ENCODE measurements around the gene EFNA2.

The EFNA2 gene

GRCh38 chr19:1284293-1284978, 1.2 kb upstream of the EFNA2 start:
- no peak for DNase-seq (ENCODE audit: low read depth, low spot score)

- DNase-seq (ENCODE audit: low read depth, low spot score) = no peak
Measured at GRCh38 chr19:1284979-1285736, 515 bp upstream of the EFNA2 start.

- DNase-seq (ENCODE audit: low read depth, low spot score) = no peak
Measured at GRCh38 chr19:1286487-1287353, 1.0 kb downstream of the EFNA2 start.

- DNase-seq (ENCODE audit: low read depth, low spot score) = no peak
Measured at GRCh38 chr19:1287354-1288225, 1.9 kb downstream of the EFNA2 start.

- no peak for DNase-seq (ENCODE audit: low read depth, low spot score)
Measured at GRCh38 chr19:1288226-1288612, 2.5 kb downstream of the EFNA2 start.

- no peak for DNase-seq (ENCODE audit: low read depth, low spot score)
Measured at GRCh38 chr19:1288833-1289685, 3.4 kb downstream of the EFNA2 start.

- DNase-seq (ENCODE audit: low read depth, low spot score) = no peak
Measured at GRCh38 chr19:1289686-1290025, 4.0 kb downstream of the EFNA2 start.

- DNase-seq (ENCODE audit: low read depth, low spot score) = no peak
Measured at GRCh38 chr19:1290196-1290702, 4.6 kb downstream of the EFNA2 start.

- no peak for DNase-seq (ENCODE audit: low read depth, low spot score)
Measured at GRCh38 chr19:1290703-1291651, 5.3 kb downstream of the EFNA2 start.

GRCh38 chr19:1291761-1292418, 6.2 kb downstream of the EFNA2 start:
- no peak for DNase-seq (ENCODE audit: low read depth, low spot score)

- no peak for DNase-seq (ENCODE audit: low read depth, low spot score)
Measured at GRCh38 chr19:1292419-1293151, 6.9 kb downstream of the EFNA2 start.

GRCh38 chr19:1293782-1294604, 8.3 kb downstream of the EFNA2 start:
- no peak for DNase-seq (ENCODE audit: low read depth, low spot score)

GRCh38 chr19:1294688-1295087, 9.0 kb downstream of the EFNA2 start:
- no peak for DNase-seq (ENCODE audit: low read depth, low spot score)

GRCh38 chr19:1295169-1296012, 9.7 kb downstream of the EFNA2 start:
- no peak for DNase-seq (ENCODE audit: low read depth, low spot score)

GRCh38 chr19:1296078-1296477, 10.4 kb downstream of the EFNA2 start:
- DNase-seq (ENCODE audit: low read depth, low spot score) = no peak

All from activated naive CD8-positive, alpha-beta T cell treated with anti-CD3 and anti-CD28 coated beads, Interleukin-2, amount 50 U/mL, for 16 hours (primary cell).